Measurements from ENCODE around the gene CPE. TPM values are rescaled to one million over a fixed set of nuclear protein-coding genes. Genes with fewer than 3 reads are reported as not detected.

CPE gene
- total and polyA plus RNA-seq, 4 donors: 3.0 to 5.6 (median 4.5) TPM

DNA sequence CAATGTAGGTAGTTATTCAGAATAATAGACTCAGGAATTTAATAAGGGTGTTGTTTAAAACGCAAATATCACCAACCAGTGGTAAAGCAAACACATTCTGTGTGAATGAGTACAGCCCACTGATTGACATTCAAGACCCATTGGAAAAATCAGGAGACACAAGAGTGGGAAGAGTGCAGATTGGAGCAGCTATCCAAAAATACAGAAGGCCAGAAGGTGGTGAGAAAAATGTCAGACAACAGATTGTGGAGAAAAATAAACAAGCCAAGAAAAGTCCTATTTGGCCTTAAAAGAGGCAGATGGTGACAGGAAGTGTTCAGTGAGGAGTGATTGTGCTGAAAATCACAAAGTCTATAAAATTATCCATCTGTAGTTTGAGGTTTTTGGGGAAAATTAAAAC, 39.3 kb downstream of the CPE start:
- H3K9ac ChIP-seq (ENCODE audit: low read depth in 1 of 2, low read length in 2 of 2): no peak overlapping the region
- H3K27ac ChIP-seq (ENCODE audit: low read depth in 1 of 2, low read length in 2 of 2): no peak overlapping the region
- no peak for DNase-seq (ENCODE audit: low spot score)
- no peaks in the 10 kb centered on the region for H3K36me3 ChIP-seq (ENCODE audit: control insufficient read depth in 4 of 4, insufficient read depth in 3 of 4, low read depth in 1 of 4, low read length in 3 of 4)
- H3K9me3 ChIP-seq (ENCODE audit: control insufficient read depth in 4 of 4, low read length in 3 of 4): no peaks in the 10 kb centered on the region
- no peak for TF ChIP-seq HNF4A (conservative IDR thresholded peaks at IDR 0.05)
- TF ChIP-seq NR2F2 (IDR thresholded peaks at IDR 0.05): no peak
- no peak for TF ChIP-seq RAD21 (IDR thresholded peaks at IDR 0.05)
- TF ChIP-seq, protein P1, sequence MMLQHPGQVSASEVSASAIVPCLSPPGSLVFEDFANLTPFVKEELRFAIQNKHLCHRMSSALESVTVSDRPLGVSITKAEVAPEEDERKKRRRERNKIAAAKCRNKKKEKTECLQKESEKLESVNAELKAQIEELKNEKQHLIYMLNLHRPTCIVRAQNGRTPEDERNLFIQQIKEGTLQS (IDR thresholded peaks at IDR 0.05): no peak
- TF ChIP-seq, protein P2, sequence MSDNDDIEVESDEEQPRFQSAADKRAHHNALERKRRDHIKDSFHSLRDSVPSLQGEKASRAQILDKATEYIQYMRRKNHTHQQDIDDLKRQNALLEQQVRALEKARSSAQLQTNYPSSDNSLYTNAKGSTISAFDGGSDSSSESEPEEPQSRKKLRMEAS (IDR thresholded peaks at IDR 0.05): no peak
- TF ChIP-seq, protein P3, sequence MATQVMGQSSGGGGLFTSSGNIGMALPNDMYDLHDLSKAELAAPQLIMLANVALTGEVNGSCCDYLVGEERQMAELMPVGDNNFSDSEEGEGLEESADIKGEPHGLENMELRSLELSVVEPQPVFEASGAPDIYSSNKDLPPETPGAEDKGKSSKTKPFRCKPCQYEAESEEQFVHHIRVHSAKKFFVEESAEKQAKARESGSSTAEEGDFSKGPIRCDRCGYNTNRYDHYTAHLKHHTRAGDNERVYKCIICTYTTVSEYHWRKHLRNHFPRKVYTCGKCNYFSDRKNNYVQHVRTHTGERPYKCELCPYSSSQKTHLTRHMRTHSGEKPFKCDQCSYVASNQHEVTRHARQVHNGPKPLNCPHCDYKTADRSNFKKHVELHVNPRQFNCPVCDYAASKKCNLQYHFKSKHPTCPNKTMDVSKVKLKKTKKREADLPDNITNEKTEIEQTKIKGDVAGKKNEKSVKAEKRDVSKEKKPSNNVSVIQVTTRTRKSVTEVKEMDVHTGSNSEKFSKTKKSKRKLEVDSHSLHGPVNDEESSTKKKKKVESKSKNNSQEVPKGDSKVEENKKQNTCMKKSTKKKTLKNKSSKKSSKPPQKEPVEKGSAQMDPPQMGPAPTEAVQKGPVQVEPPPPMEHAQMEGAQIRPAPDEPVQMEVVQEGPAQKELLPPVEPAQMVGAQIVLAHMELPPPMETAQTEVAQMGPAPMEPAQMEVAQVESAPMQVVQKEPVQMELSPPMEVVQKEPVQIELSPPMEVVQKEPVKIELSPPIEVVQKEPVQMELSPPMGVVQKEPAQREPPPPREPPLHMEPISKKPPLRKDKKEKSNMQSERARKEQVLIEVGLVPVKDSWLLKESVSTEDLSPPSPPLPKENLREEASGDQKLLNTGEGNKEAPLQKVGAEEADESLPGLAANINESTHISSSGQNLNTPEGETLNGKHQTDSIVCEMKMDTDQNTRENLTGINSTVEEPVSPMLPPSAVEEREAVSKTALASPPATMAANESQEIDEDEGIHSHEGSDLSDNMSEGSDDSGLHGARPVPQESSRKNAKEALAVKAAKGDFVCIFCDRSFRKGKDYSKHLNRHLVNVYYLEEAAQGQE (IDR thresholded peaks at IDR 0.05): no peak
- TF ChIP-seq, protein P4, sequence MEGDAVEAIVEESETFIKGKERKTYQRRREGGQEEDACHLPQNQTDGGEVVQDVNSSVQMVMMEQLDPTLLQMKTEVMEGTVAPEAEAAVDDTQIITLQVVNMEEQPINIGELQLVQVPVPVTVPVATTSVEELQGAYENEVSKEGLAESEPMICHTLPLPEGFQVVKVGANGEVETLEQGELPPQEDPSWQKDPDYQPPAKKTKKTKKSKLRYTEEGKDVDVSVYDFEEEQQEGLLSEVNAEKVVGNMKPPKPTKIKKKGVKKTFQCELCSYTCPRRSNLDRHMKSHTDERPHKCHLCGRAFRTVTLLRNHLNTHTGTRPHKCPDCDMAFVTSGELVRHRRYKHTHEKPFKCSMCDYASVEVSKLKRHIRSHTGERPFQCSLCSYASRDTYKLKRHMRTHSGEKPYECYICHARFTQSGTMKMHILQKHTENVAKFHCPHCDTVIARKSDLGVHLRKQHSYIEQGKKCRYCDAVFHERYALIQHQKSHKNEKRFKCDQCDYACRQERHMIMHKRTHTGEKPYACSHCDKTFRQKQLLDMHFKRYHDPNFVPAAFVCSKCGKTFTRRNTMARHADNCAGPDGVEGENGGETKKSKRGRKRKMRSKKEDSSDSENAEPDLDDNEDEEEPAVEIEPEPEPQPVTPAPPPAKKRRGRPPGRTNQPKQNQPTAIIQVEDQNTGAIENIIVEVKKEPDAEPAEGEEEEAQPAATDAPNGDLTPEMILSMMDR (IDR thresholded peaks at IDR 0.05; ENCODE audit: low read depth, low read length, missing input control): no peak
- TF ChIP-seq FOXA1 (IDR thresholded peaks at IDR 0.05): no peak
- no peak for TF ChIP-seq RXRA (IDR thresholded peaks at IDR 0.05)
- no peak for TF ChIP-seq SP1 (IDR thresholded peaks at IDR 0.05)
- TF ChIP-seq, protein P5, sequence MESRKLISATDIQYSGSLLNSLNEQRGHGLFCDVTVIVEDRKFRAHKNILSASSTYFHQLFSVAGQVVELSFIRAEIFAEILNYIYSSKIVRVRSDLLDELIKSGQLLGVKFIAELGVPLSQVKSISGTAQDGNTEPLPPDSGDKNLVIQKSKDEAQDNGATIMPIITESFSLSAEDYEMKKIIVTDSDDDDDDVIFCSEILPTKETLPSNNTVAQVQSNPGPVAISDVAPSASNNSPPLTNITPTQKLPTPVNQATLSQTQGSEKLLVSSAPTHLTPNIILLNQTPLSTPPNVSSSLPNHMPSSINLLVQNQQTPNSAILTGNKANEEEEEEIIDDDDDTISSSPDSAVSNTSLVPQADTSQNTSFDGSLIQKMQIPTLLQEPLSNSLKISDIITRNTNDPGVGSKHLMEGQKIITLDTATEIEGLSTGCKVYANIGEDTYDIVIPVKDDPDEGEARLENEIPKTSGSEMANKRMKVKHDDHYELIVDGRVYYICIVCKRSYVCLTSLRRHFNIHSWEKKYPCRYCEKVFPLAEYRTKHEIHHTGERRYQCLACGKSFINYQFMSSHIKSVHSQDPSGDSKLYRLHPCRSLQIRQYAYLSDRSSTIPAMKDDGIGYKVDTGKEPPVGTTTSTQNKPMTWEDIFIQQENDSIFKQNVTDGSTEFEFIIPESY (IDR thresholded peaks at IDR 0.05): no peak
- TF ChIP-seq HNF4G (IDR thresholded peaks at IDR 0.05): no peak
- no peak for TF ChIP-seq FOXA2 (IDR thresholded peaks at IDR 0.05)
- no peak for TF ChIP-seq YY1 (IDR thresholded peaks at IDR 0.05)
- TF ChIP-seq TAF1 (conservative IDR thresholded peaks at IDR 0.05): no peak
- no peak for TF ChIP-seq JUND (IDR thresholded peaks at IDR 0.05)
- H3K4me1 ChIP-seq (ENCODE audit: control insufficient read depth in 4 of 4, insufficient read depth in 4 of 4, low read length in 3 of 4): no peaks in the 10 kb centered on the region
- no peaks in the 10 kb centered on the region for H3K27me3 ChIP-seq (ENCODE audit: control insufficient read depth in 4 of 4, insufficient read depth in 4 of 4, low read length in 3 of 4)
- no peak overlapping the region for H3K4me3 ChIP-seq (ENCODE audit: low read depth in 1 of 3, low read length in 3 of 3)
- 67% methylated on average over 1 of the region's 1 CpG for WGBS

DNA sequence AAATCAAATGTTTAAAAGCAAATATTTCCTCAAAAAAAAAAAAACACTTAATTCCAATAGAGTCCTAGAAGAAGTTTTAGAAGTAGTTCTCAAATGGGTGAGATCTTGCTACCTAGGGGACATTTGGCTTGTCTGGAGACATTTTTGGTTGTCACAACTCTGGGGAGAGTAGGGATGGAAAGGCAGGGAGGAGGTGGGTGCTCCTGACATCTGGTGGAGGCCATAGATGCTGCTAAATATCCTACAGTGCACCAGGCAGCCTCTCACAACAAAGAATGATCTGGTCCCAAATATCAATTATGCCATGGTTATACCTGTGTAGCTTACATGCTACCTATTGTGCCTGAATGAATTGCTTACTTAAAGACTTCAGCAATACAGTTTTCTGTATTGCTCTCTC, 46.8 kb downstream of the CPE start:
- peaks cover 0 to 6% (median 2%) of the 10 kb centered on the region in 4 donors for H3K9me3 ChIP-seq (ENCODE audit: control insufficient read depth in 4 of 4, low read length in 3 of 4)
- TF ChIP-seq, protein P1 (IDR thresholded peaks at IDR 0.05): no peak
- TF ChIP-seq JUND (IDR thresholded peaks at IDR 0.05) (no peak), YY1 (IDR thresholded peaks at IDR 0.05) (no peak), SP1 (IDR thresholded peaks at IDR 0.05) (no peak), HNF4G (IDR thresholded peaks at IDR 0.05) (no peak), RXRA (IDR thresholded peaks at IDR 0.05) (no peak), GABPA (IDR thresholded peaks at IDR 0.05 in 1 of 2, conservative IDR thresholded peaks at IDR 0.05 in 1 of 2) (no peak), HNF4A (conservative IDR thresholded peaks at IDR 0.05) (no peak), FOXA1 (IDR thresholded peaks at IDR 0.05) (no peak), NR2F2 (IDR thresholded peaks at IDR 0.05) (no peak), EGR1 (IDR thresholded peaks at IDR 0.05; ENCODE audit: low read depth in 2 of 2) (no peak)
- TF ChIP-seq, protein P5 (IDR thresholded peaks at IDR 0.05): no peak
- TF ChIP-seq, protein P4 (IDR thresholded peaks at IDR 0.05; ENCODE audit: low read depth, low read length, missing input control): no peak

More for the DNA sequence above, 46.8 kb downstream of the CPE start:
- H3K9ac ChIP-seq (ENCODE audit: low read depth in 1 of 2, low read length in 2 of 2): no peak overlapping the region
- H3K27me3 ChIP-seq (ENCODE audit: control insufficient read depth in 4 of 4, insufficient read depth in 4 of 4, low read length in 3 of 4): no peaks in the 10 kb centered on the region
- DNase-seq (ENCODE audit: low spot score): no peak
- H3K36me3 ChIP-seq (ENCODE audit: control insufficient read depth in 4 of 4, insufficient read depth in 3 of 4, low read depth in 1 of 4, low read length in 3 of 4): no peaks in the 10 kb centered on the region
- H3K4me3 ChIP-seq (ENCODE audit: low read depth in 1 of 3, low read length in 3 of 3): no peak overlapping the region
- no peak overlapping the region for H3K27ac ChIP-seq (ENCODE audit: low read depth in 1 of 2, low read length in 2 of 2)
- H3K4me1 ChIP-seq (ENCODE audit: control insufficient read depth in 4 of 4, insufficient read depth in 4 of 4, low read length in 3 of 4): no peaks in the 10 kb centered on the region
